Duodenal mucosa (tissue), 2 donors: ENCODE results near the gene SPOUT1.
"Not testable (repeated sequence)": the region's sequence is repeated elsewhere in the genome, so short reads cannot be mapped to it uniquely, and the experiment has no call there.

Experiments used
- H3K27ac ChIP-seq: one replicate; pipeline ENCODE4 v1.7.0; 2013; ENCODE audit warnings: low read depth, low read length
- H3K27me3 ChIP-seq, 2 donors: one replicate each; pipeline ENCODE4 v1.7.0; 2013; ENCODE audit warnings: low read length in 2 of 2, control low read depth in 1 of 2; ENCODE audit not compliant: insufficient read depth in 2 of 2, control insufficient read depth in 1 of 2
- H3K36me3 ChIP-seq, 2 donors: one replicate each; pipeline ENCODE4 v1.7.0; 2013; ENCODE audit warnings: low read length in 2 of 2, control low read depth in 1 of 2; ENCODE audit not compliant: insufficient read depth in 2 of 2, control insufficient read depth in 1 of 2
- H3K4me1 ChIP-seq, 2 donors: one replicate each; pipeline ENCODE4 v1.7.0; 2013; ENCODE audit warnings: low read length in 2 of 2, control low read depth in 1 of 2; ENCODE audit not compliant: insufficient read depth in 2 of 2, control insufficient read depth in 1 of 2
- H3K4me3 ChIP-seq, 2 donors: one replicate each; pipeline ENCODE4 v1.7.0; 2013; ENCODE audit warnings: low read length in 2 of 2, low read depth in 1 of 2
- H3K9ac ChIP-seq, 2 donors: one replicate each; pipeline ENCODE4 v1.7.0; 2013; ENCODE audit warnings: low read length in 2 of 2, low read depth in 1 of 2
- H3K9me3 ChIP-seq, 2 donors: one replicate each; pipeline ENCODE4 v1.7.0; 2013; ENCODE audit warnings: low read length in 2 of 2, control low read depth in 1 of 2; ENCODE audit not compliant: control insufficient read depth in 1 of 2

Gene SPOUT1

DNA sequence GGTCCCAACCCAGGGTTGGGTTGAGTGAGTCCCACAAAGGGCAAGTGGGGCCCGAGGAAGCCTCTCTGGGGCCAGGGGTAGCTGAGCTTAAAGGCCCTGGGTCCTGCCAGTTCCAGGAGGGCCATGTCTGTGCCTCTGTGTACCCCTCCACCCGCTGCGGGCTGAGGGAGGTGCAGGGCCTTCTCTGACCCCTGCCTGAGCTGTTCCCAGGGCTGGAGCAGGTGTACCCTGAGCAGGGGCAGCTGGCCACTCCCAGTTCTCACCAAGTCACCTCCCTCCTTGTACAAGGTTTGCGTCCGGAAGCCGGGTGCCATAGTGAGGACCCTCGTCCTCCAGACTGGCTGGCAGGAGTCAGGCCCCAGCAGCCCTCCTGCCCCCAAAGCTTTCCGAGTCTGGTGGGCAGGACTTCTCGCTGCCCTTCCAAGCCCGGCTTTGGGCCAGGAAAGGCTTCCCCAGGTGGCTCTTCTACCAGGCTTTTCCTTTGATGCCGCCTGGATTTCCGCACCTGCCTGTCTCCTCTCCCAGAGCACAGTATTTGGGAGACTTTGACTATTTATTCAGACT, 20.5 kb downstream of the SPOUT1 start:
- H3K9ac ChIP-seq = no peak overlapping the region
- no peaks in the 10 kb centered on the region for H3K9me3 ChIP-seq
- peaks cover 15 to 34% of the 10 kb centered on the region in 2 donors for H3K36me3 ChIP-seq
- no peak overlapping the region for H3K4me3 ChIP-seq
- H3K27me3 ChIP-seq = no peaks in the 10 kb centered on the region
- no peaks in the 10 kb centered on the region for H3K4me1 ChIP-seq
- H3K27ac ChIP-seq = no peak overlapping the region

DNA sequence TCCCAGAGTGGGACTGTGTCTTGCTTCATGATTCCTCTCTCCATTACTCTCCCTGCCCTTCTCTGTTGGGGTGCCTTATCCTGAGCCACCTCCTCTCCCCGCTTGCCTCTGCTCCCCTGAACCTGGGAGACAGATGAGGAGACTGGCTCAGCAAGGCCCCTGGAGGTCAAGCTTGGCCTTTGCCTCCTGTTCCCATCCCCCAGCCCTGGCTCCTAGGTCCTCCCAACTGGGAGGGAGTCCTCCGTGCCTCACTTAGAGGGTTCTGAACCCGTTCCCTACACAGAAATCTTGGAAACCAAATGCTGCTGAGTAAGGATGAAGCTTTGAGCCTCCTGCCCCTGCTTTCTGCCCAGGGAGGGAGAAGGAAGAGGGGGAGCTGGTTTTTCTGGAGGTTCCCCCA, 21.1 kb downstream of the SPOUT1 start:
- no peaks in the 10 kb centered on the region for H3K27me3 ChIP-seq
- H3K4me3 ChIP-seq = no peak overlapping the region
- H3K36me3 ChIP-seq = peaks cover 19 to 40% of the 10 kb centered on the region in 2 donors

GRCh38 chr9:128807827-128808226, 21.8 kb downstream of the SPOUT1 start:
- Histone ChIP-seq H3K27ac (no peak overlapping the region), H3K9me3 (no peaks in the 10 kb centered on the region), H3K4me1 (no peaks in the 10 kb centered on the region), H3K27me3 (no peaks in the 10 kb centered on the region), H3K9ac (no peak overlapping the region), H3K4me3 (no peak overlapping the region), H3K36me3 (peaks cover 25 to 47% of the 10 kb centered on the region in 2 donors)

More for the DNA sequence above, 21.1 kb downstream of the SPOUT1 start:
- Histone ChIP-seq H3K4me1 (no peaks in the 10 kb centered on the region), H3K9me3 (no peaks in the 10 kb centered on the region), H3K9ac (no peak overlapping the region), H3K27ac (no peak overlapping the region)

DNA sequence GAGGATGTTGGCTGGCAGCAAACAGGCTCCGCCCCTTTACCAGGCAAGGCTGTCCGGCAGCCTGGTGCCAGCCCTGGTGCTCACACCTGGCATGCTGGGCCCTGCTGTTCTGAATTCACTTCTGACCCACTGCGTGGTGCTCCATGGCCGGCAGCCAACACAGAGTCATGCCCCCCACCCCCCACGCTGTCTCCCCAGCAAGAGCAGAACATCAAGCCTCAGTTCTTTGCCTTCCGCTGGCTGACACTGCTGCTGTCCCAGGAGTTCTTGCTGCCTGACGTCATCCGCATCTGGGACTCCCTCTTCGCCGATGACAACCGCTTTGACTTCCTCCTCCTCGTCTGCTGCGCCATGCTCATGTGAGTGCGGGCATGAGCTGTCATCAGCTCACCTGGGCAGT, 23.9 kb downstream of the SPOUT1 start:
- Histone ChIP-seq H3K36me3 (peaks cover 25 to 59% of the 10 kb centered on the region in 2 donors), H3K27me3 (no peaks in the 10 kb centered on the region), H3K27ac (no peak overlapping the region), H3K4me3 (no peak overlapping the region), H3K4me1 (no peaks in the 10 kb centered on the region), H3K9me3 (no peaks in the 10 kb centered on the region), H3K9ac (no peak overlapping the region)

GRCh38 chr9:128802482-128802881, 27.1 kb downstream of the SPOUT1 start:
- Histone ChIP-seq H3K4me3 (no peak overlapping the region), H3K9me3 (no peaks in the 10 kb centered on the region), H3K9ac (no peak overlapping the region), H3K36me3 (peaks cover 33 to 72% of the 10 kb centered on the region in 2 donors), H3K27me3 (no peaks in the 10 kb centered on the region), H3K4me1 (no peaks in the 10 kb centered on the region), H3K27ac (no peak overlapping the region)

- Histone ChIP-seq H3K4me3 (no peak overlapping the region), H3K36me3 (peaks cover 23 to 60% of the 10 kb centered on the region in 2 donors), H3K4me1 (no peaks in the 10 kb centered on the region), H3K9me3 (no peaks in the 10 kb centered on the region), H3K9ac (no peak overlapping the region), H3K27ac (no peak overlapping the region), H3K27me3 (no peaks in the 10 kb centered on the region)
These were observed 29.5 kb downstream of the SPOUT1 start for GRCh38 chr9:128800061-128800460.

- Histone ChIP-seq H3K36me3 (peaks cover 20 to 66% of the 10 kb centered on the region in 2 donors), H3K4me3 (no peak overlapping the region), H3K9me3 (no peaks in the 10 kb centered on the region), H3K27ac (no peak overlapping the region), H3K27me3 (no peaks in the 10 kb centered on the region), H3K9ac (no peak overlapping the region), H3K4me1 (no peaks in the 10 kb centered on the region)
These were observed 30.7 kb downstream of the SPOUT1 start for GRCh38 chr9:128798896-128799295.

GRCh38 chr9:128794961-128795360, 34.6 kb downstream of the SPOUT1 start:
- H3K9me3 ChIP-seq, H3K4me3 ChIP-seq, H3K9ac ChIP-seq, H3K27me3 ChIP-seq, H3K27ac ChIP-seq, H3K4me1 ChIP-seq: not testable (repeated sequence)
- H3K36me3 ChIP-seq = peaks cover 29 to 73% of the 10 kb centered on the region in 2 donors

DNA sequence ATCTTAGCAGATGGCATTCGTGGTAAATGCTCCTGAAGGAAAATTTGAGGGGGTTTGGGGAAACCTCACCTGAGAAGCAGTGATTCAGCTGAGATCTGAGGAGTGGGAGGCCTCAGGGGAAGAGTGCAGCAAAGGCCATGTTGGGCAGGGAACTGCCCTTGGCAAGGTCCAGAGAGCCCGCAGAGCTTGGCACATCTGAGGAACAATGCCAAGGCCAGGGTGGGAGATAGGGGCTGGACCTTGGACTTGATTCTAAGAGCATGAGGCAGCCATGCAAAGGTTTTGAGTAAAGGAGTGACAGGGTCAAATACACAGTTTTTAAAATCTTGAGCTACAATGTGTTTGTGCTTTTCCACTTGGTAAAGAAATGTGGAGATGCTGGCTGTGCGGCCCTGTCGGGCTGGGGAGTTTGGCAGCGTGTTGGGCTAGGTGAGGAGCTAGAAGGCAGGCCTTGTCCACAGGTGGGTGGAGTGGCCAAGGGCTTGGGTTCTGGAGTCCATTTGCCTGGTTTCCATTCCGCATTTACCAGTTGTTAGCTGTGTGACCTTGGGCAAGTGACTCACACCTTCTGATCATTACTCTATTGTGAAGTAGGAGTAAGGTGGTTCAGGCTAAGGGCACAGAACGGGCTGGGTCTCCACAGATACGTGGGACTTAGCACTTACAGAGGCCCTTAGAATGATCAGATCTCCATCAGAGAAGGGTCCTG, 36.5 kb downstream of the SPOUT1 start:
- no peaks in the 10 kb centered on the region for H3K27me3 ChIP-seq
- H3K9me3 ChIP-seq = no peaks in the 10 kb centered on the region
- no peak overlapping the region for H3K9ac ChIP-seq
- peaks cover 6 to 10% of the 10 kb centered on the region in 2 donors for H3K4me1 ChIP-seq
- peak overlapping the region in 1 of 2 donors; percentile 6 for H3K4me3 ChIP-seq
- no peak overlapping the region for H3K27ac ChIP-seq
- H3K36me3 ChIP-seq = peaks cover 17 to 56% of the 10 kb centered on the region in 2 donors

DNA sequence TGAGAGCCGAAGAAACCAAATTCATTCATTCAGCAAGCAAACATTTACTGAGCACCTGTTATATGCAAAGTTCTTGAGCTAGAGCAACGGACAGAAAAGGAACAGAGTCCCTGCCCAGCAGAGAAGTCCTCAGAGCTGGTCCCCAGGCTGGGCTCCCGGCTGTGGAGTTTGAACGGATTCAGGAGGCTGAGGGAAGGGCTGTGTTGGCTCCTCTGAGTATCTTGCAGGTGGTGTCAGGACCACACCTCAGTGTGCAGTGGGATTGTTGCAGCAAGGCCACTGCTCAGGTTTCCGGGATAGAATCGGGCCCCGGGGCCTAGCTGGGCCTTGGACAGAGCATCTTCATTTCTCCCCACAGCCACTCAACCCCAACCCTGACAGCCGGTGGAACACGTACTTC, 37.5 kb downstream of the SPOUT1 start:
- H3K9me3 ChIP-seq = no peaks in the 10 kb centered on the region
- H3K4me1 ChIP-seq = peaks cover 12 to 15% of the 10 kb centered on the region in 2 donors
- H3K36me3 ChIP-seq = peaks cover 17 to 52% of the 10 kb centered on the region in 2 donors

More for the DNA sequence above, 37.5 kb downstream of the SPOUT1 start:
- Histone ChIP-seq H3K9ac (no peak overlapping the region), H3K27me3 (no peaks in the 10 kb centered on the region), H3K4me3 (no peak overlapping the region), H3K27ac (no peak overlapping the region)
